ENCODE results near the gene ANKRD11. TPM values are rescaled to one million over a fixed set of nuclear protein-coding genes. Genes with fewer than 3 reads are reported as not detected.
A peak's percentile ranks its signal among the peaks of the same experiment; 100 is the strongest.
"Not testable (repeated sequence)": the region's sequence is repeated elsewhere in the genome, so short reads cannot be mapped to it uniquely, and the experiment has no call there.

The ANKRD11 gene
- total and polyA plus RNA-seq, 3 experiments from 2014 or later: 39.8 to 150 (median 130) TPM

DNA sequence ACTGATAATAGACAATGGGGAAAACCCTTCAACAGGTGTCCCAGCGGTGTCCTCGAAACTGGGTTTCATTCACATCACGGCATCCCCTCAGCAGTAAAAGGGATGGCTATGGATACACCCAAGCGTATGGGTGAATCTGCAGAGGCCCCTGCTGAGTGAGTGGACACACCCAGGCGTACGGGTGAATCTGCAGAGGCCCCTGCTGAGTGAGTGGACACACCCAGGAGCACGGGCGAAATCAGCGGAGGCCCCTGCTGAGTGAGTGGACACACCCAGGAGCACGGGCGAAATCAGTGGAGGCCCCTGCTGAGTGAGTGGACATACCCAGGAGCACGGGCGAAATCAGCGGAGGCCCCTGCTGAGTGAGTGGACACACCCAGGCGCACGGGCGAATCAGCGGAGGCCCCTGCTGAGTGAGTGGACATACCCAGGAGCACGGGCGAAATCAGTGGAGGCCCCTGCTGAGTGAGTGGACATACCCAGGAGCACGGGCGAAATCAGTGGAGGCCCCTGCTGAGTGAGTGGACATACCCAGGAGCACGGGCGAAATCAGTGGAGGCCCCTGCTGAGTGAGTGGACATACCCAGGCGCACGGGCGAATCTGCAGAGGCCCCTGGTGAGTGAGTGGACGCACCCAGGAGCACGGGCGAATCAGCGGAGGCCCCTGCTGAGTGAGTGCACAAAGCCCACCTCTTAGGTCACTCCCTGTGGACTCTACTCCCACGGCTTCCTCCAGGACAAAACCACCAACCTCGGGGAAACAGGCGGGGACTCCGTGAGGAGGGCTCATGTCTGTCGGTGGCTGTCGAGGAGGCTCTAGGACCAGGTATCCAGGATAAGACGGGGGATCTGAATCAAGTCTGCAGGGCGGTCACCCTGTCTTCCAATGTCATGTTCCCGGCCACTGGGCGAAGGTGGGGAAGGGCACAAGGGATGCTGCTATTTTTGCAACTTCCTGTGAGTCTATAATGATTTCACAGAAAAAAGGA lies 161.7 kb downstream of the ANKRD11 start:
- Mint-ChIP-seq H3K36me3 (peaks cover 0 to 23% (median 0%) of the 10 kb centered on the region in 3 donors), H3K4me1 (peaks cover 84 to 94% (median 93%) of the 10 kb centered on the region in 3 donors), H3K27ac (peak overlapping the region in 6 of 8 donors; percentile 40 to 90 (median 58)), H3K4me3 (peak overlapping the region in 1 of 7 donors; percentile 62)
- not testable (repeated sequence) for H3K36me3 ChIP-seq (ENCODE audit: insufficient read depth, low read length); H3K27me3 Mint-ChIP-seq; H3K27me3 ChIP-seq (ENCODE audit: insufficient read depth, low read length, poor library complexity, severe bottlenecking); H3K4me3 ChIP-seq (ENCODE audit: low read length); H3K9me3 ChIP-seq (ENCODE audit: low read length); H3K27ac ChIP-seq (ENCODE audit: low read depth, low read length); H3K9me3 Mint-ChIP-seq
- CTCF ChIA-PET: interaction anchor here (1.8 kb wide), 1 partner anchor 15 kb away, joined by 4 read pairs; no protein-coding TSS in a partner anchor
- peak in 1 of 5 donors; percentile 39 for DNase-seq
- POLR2A ChIA-PET: interaction anchor here (0.9 kb wide), 1 partner anchor 12 kb away, joined by 3 read pairs; no protein-coding TSS in a partner anchor
- H3K4me1 ChIP-seq (ENCODE audit: insufficient read depth, low read length): peaks cover 83% of the 10 kb centered on the region

GRCh38 chr16:89326721-89327120 lies 163.6 kb downstream of the ANKRD11 start:
- Mint-ChIP-seq H3K4me1 (peaks cover 81 to 95% (median 93%) of the 10 kb centered on the region in 3 donors), H3K27me3 (peaks cover 0 to 3% of the 10 kb centered on the region in 2 donors), H3K9me3 (no peaks in the 10 kb centered on the region), H3K36me3 (peaks cover 0 to 33% (median 0%) of the 10 kb centered on the region in 3 donors), H3K4me3 (peak overlapping the region in 1 of 7 donors; percentile 16), H3K27ac (peak overlapping the region in 4 of 8 donors; percentile 17 to 92 (median 65))
- POLR2A ChIA-PET: no interaction called here
- Histone ChIP-seq H3K4me3 (ENCODE audit: low read length) (no peak overlapping the region), H3K4me1 (ENCODE audit: insufficient read depth, low read length) (peaks cover 82% of the 10 kb centered on the region), H3K27ac (ENCODE audit: low read depth, low read length) (peak overlapping the region; percentile 31), H3K27me3 (ENCODE audit: insufficient read depth, low read length, poor library complexity, severe bottlenecking) (no peaks in the 10 kb centered on the region), H3K9me3 (ENCODE audit: low read length) (no peaks in the 10 kb centered on the region), H3K36me3 (ENCODE audit: insufficient read depth, low read length) (no peaks in the 10 kb centered on the region)
- peak in 1 of 5 donors; percentile 16 for DNase-seq
- CTCF ChIA-PET: interaction anchor here (1.3 to 1.5 kb wide), 2 partner anchors 12 to 48 kb away, joined by 3 to 7 read pairs; no protein-coding TSS in a partner anchor

- peak overlapping the region in 7 of 8 donors; percentile 17 to 90 (median 73) for H3K27ac Mint-ChIP-seq
- Histone ChIP-seq H3K4me1 (ENCODE audit: insufficient read depth, low read length) (peaks cover 80% of the 10 kb centered on the region), H3K9me3 (ENCODE audit: low read length) (no peaks in the 10 kb centered on the region), H3K27ac (ENCODE audit: low read depth, low read length) (peak overlapping the region; percentile 67), H3K4me3 (ENCODE audit: low read length) (no peak overlapping the region), H3K36me3 (ENCODE audit: insufficient read depth, low read length) (no peaks in the 10 kb centered on the region), H3K27me3 (ENCODE audit: insufficient read depth, low read length, poor library complexity, severe bottlenecking) (no peaks in the 10 kb centered on the region)
- DNase-seq: peak in 1 of 5 donors; percentile 49
- peak overlapping the region in 4 of 7 donors; percentile 32 to 72 (median 66) for H3K4me3 Mint-ChIP-seq
- POLR2A ChIA-PET: interaction anchor here (0.6 to 2.5 kb wide), 2 partner anchors 10 to 12 kb away, joined by 3 to 9 read pairs; no protein-coding TSS in a partner anchor
- CTCF ChIA-PET: interaction anchor here (1.3 to 1.5 kb wide), 2 partner anchors 11 to 49 kb away, joined by 3 to 7 read pairs; no protein-coding TSS in a partner anchor
- H3K9me3 Mint-ChIP-seq: no peaks in the 10 kb centered on the region
- H3K27me3 Mint-ChIP-seq: peaks cover 0 to 3% of the 10 kb centered on the region in 2 donors
- peaks cover 76 to 94% (median 90%) of the 10 kb centered on the region in 3 donors for H3K4me1 Mint-ChIP-seq
- H3K36me3 Mint-ChIP-seq: peaks cover 0 to 35% (median 0%) of the 10 kb centered on the region in 3 donors
These were observed 164.4 kb downstream of the ANKRD11 start for GRCh38 chr16:89325861-89326471.

DNA sequence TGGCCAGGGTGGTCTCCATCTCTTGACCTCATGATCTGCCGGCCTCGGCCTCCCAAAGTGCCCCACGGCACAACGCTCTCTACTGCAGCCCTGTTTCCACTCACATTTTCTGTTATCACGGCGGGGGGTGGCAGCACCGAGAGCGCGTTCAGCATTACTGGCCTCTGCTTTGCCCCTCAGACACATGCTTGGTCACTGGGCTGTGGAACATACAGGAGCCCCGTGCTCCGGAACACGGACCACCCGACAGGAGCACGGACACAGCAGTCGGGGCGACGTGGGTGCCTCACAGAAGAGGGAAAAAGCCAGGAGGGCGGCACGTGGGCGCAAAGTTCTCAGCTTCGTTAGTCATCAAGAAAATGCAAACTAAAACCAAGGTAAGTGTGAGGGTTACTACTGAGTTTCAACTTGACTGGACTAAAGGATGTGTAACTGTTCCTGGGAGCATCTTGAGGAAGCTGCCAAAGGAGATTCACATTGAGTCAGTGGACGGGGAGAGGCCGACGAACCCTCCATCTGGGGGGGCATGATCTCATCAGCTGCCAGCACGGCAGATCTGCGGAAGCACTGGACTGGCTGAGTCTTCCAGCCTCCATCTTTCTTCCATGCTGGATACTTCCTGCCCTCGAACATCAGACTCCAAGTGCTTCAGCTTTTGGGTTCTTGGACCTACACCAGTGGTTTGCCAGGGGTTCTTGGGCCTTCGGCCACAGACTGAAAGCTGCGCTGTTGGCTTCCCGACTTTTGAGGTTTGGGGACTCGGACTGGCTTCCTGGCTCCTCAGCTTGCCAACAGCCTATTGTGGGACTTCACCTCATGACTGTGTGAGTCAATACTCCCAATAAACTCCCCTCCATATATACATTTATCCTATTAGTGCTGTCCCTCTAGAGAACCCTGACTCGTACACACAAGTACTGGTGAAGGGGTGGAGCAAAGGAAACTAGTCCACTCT lies 166.0 kb downstream of the ANKRD11 start:
- Histone ChIP-seq H3K9me3 (ENCODE audit: low read length) (no peaks in the 10 kb centered on the region), H3K4me1 (ENCODE audit: insufficient read depth, low read length) (peaks cover 83% of the 10 kb centered on the region), H3K27me3 (ENCODE audit: insufficient read depth, low read length, poor library complexity, severe bottlenecking) (no peaks in the 10 kb centered on the region), H3K36me3 (ENCODE audit: insufficient read depth, low read length) (no peaks in the 10 kb centered on the region), H3K27ac (ENCODE audit: low read depth, low read length) (peak overlapping the region; percentile 67), H3K4me3 (ENCODE audit: low read length) (no peak overlapping the region)
- H3K36me3 Mint-ChIP-seq: peaks cover 0 to 37% (median 0%) of the 10 kb centered on the region in 3 donors
- H3K9me3 Mint-ChIP-seq: no peaks in the 10 kb centered on the region
- peak overlapping the region; percentile 75 to 98 (median 84) for H3K27ac Mint-ChIP-seq
- peaks cover 77 to 94% (median 90%) of the 10 kb centered on the region in 3 donors for H3K4me1 Mint-ChIP-seq
- peaks cover 0 to 3% of the 10 kb centered on the region in 2 donors for H3K27me3 Mint-ChIP-seq
- POLR2A ChIA-PET: interaction anchor here (2.5 kb wide), 1 partner anchor 8 kb away, joined by 9 read pairs; no protein-coding TSS in a partner anchor
- DNase-seq: peak in 1 of 5 donors; percentile 43
- peak overlapping the region; percentile 36 to 88 (median 61) for H3K4me3 Mint-ChIP-seq
- CTCF ChIA-PET: no interaction called here

DNA sequence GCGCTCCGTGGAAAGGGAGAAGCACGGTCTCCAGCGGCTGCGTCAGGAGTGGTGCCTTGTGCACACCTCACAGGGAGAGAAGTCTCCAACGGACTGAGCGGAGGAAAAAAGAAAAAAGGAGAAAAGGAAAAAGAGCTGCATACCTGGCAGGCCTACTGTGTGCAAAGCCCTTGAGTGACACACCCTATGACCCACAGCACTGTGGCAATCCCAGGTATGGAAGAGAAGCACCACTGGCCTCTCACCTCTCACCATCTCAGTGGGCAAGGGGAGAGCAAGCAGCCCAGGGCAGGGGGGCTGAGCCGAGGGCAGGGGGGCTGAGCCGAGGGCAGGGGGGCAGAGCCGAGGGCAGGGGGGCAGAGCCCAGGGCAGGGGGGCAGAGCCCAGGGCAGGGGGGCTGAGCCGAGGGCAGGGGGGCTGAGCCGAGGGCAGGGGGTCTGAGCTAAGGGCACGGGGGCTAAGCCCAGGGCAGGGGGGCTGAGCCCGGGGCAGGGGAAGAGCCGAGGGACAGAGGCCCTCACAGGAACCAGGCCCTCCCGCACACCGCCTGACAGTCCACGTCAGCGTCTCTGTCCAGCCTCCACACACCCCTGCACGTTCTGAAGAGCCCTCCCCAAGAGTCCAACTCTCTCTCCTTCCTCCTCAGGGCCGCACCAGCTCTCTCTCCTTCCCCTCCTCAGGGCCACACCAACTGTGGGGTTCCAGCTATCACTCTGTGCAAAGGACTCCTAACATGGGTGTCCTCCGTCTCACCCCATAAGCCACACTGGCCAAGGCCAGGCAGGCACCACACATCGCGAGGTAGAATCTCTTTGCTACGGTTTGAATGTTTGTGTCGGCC lies 167.0 kb downstream of the ANKRD11 start:
- no peaks in the 10 kb centered on the region for H3K27me3 ChIP-seq (ENCODE audit: insufficient read depth, low read length, poor library complexity, severe bottlenecking)
- H3K4me3 ChIP-seq (ENCODE audit: low read length): no peak overlapping the region
- POLR2A ChIA-PET: no interaction called here
- H3K27ac Mint-ChIP-seq: peak overlapping the region; percentile 72 to 98 (median 84)
- no peaks in the 10 kb centered on the region for H3K9me3 Mint-ChIP-seq
- H3K4me1 ChIP-seq (ENCODE audit: insufficient read depth, low read length): peaks cover 86% of the 10 kb centered on the region
- H3K36me3 Mint-ChIP-seq: peaks cover 0 to 33% (median 0%) of the 10 kb centered on the region in 3 donors
- peaks cover 0 to 3% of the 10 kb centered on the region in 2 donors for H3K27me3 Mint-ChIP-seq
- peak in 1 of 5 donors; percentile 24 for DNase-seq
- no peaks in the 10 kb centered on the region for H3K36me3 ChIP-seq (ENCODE audit: insufficient read depth, low read length)
- CTCF ChIA-PET: interaction anchor here (1.2 kb wide), 1 partner anchor 9 kb away, joined by 4 read pairs; no protein-coding TSS in a partner anchor
- H3K9me3 ChIP-seq (ENCODE audit: low read length): no peaks in the 10 kb centered on the region
- H3K4me1 Mint-ChIP-seq: peaks cover 82 to 99% (median 92%) of the 10 kb centered on the region in 3 donors
- peak overlapping the region; percentile 7 for H3K27ac ChIP-seq (ENCODE audit: low read depth, low read length)
- H3K4me3 Mint-ChIP-seq: peak overlapping the region; percentile 26 to 88 (median 61)

GRCh38 chr16:89322321-89323119 lies 167.8 kb downstream of the ANKRD11 start:
- Mint-ChIP-seq H3K27me3 (peaks cover 0 to 3% of the 10 kb centered on the region in 2 donors), H3K27ac (peak overlapping the region; percentile 51 to 86 (median 78)), H3K9me3 (no peaks in the 10 kb centered on the region), H3K36me3 (peaks cover 0 to 26% (median 0%) of the 10 kb centered on the region in 3 donors), H3K4me3 (peak overlapping the region in 5 of 7 donors; percentile 19 to 68 (median 55)), H3K4me1 (peaks cover 84 to 99% (median 92%) of the 10 kb centered on the region in 3 donors)
- H3K4me1 ChIP-seq (ENCODE audit: insufficient read depth, low read length): peaks cover 93% of the 10 kb centered on the region
- no peak overlapping the region for H3K4me3 ChIP-seq (ENCODE audit: low read length)
- POLR2A ChIA-PET: no interaction called here
- H3K27ac ChIP-seq (ENCODE audit: low read depth, low read length): no peak overlapping the region
- CTCF ChIA-PET: interaction anchor here (1.2 kb wide), 1 partner anchor 10 kb away, joined by 4 read pairs; no protein-coding TSS in a partner anchor
- H3K36me3 ChIP-seq (ENCODE audit: insufficient read depth, low read length): no peaks in the 10 kb centered on the region
- no peaks in the 10 kb centered on the region for H3K9me3 ChIP-seq (ENCODE audit: low read length)
- DNase-seq: peak in 1 of 5 donors; percentile 42
- no peaks in the 10 kb centered on the region for H3K27me3 ChIP-seq (ENCODE audit: insufficient read depth, low read length, poor library complexity, severe bottlenecking)
